Smooth muscle cell (in vitro differentiated cells): ENCODE measurements around the gene ATL2. TPM values are rescaled to one million over a fixed set of nuclear protein-coding genes. Genes with fewer than 3 reads are reported as not detected.

ENCODE experiments used
- DNase-seq: peaks from one replicate; lab custom pipeline; 2025; ENCODE audit not compliant: unreplicated experiment; lab: John Stamatoyannopoulos, UW
- H2AFZ ChIP-seq: fragments of 200-600 bp; sonication (generic); 2 replicates; pipeline ENCODE4 v1.6.0; 2016; ENCODE audit warnings: antibody characterized with exemption, low read depth, mild to moderate bottlenecking
- H3F3A ChIP-seq: fragments of 200-600 bp; sonication (generic); 2 replicates; pipeline ENCODE4 v1.6.0; 2017; ENCODE audit warnings: antibody characterized with exemption, low read depth
- H3K27ac ChIP-seq: fragments of 200-600 bp; sonication (generic); 2 replicates; pipeline ENCODE4 v1.5.1; 2016; ENCODE audit warnings: low read depth, mild to moderate bottlenecking
- H3K27me3 ChIP-seq: fragments of 200-600 bp; sonication (generic); 2 replicates; pipeline ENCODE4 v1.6.1; 2016; ENCODE audit warnings: low read depth, mild to moderate bottlenecking
- H3K36me3 ChIP-seq: fragments of 200-600 bp; sonication (generic); 2 replicates; pipeline ENCODE4 v1.5.1; 2016; ENCODE audit warnings: low read depth
- H3K4me1 ChIP-seq: fragments of 200-600 bp; sonication (generic); 2 replicates; pipeline ENCODE4 v1.5.1; 2016; ENCODE audit warnings: low read depth
- H3K4me2 ChIP-seq: fragments of 200-600 bp; sonication (generic); 2 replicates; pipeline ENCODE4 v1.6.0; 2016; ENCODE audit warnings: mild to moderate bottlenecking
- H3K4me3 ChIP-seq: fragments of 200-600 bp; sonication (generic); 2 replicates; pipeline ENCODE4 v1.5.1; 2016; ENCODE audit warnings: mild to moderate bottlenecking
- H3K79me2 ChIP-seq: fragments of 200-600 bp; sonication (generic); 2 replicates; pipeline ENCODE4 v1.6.0; 2016; ENCODE audit warnings: low read depth, mild to moderate bottlenecking
- H3K9ac ChIP-seq: fragments of 200-600 bp; sonication (generic); 2 replicates; pipeline ENCODE4 v1.6.0; 2016; ENCODE audit warnings: low read depth
- H3K9me3 ChIP-seq: fragments of 200-600 bp; sonication (generic); replicated peaks from 2 replicates; pipeline ENCODE4 v1.5.1; 2016; ENCODE audit warnings: low read depth
- H4K20me1 ChIP-seq: fragments of 200-600 bp; sonication (generic); 2 replicates; pipeline ENCODE4 v1.6.0; 2016; ENCODE audit warnings: low read depth
- CTCF ChIP-seq: fragments of 200-600 bp; sonication (generic); IDR thresholded peaks from 2 replicates; pipeline ENCODE4 v1.5.1; 2017; ENCODE audit warnings: borderline replicate concordance, mild to moderate bottlenecking, antibody characterized with exemption; ENCODE audit not compliant: insufficient read depth, poor library complexity, severe bottlenecking
- WGBS: methylation state at CpG from one replicate; pipeline ENCODE4 v1.1.7; 2016; ENCODE audit warnings: low lambda C conversion rate; 5-methylcytosine and 5-hydroxymethylcytosine counted together
- polyA plus RNA-seq: library from polyadenylated mRNA; unstranded; fragments of >200 nt; fragmentation: Nextera tagmentation; extraction: Ambion mirVana; gene quantifications from 2 replicates; pipeline ENCODE4 v1.2.1, GENCODE V29; 2016
- total RNA-seq: library from RNA; depleted of rRNA; stranded (reverse); fragments of >200 nt; gene quantifications from 2 replicates; pipeline ENCODE4 v1.2.3, GENCODE V29; 2014

Gene ATL2
- total and polyA plus RNA-seq, 2 experiments from 2014 or later, result 19.9 to 56.7 TPM

DNA sequence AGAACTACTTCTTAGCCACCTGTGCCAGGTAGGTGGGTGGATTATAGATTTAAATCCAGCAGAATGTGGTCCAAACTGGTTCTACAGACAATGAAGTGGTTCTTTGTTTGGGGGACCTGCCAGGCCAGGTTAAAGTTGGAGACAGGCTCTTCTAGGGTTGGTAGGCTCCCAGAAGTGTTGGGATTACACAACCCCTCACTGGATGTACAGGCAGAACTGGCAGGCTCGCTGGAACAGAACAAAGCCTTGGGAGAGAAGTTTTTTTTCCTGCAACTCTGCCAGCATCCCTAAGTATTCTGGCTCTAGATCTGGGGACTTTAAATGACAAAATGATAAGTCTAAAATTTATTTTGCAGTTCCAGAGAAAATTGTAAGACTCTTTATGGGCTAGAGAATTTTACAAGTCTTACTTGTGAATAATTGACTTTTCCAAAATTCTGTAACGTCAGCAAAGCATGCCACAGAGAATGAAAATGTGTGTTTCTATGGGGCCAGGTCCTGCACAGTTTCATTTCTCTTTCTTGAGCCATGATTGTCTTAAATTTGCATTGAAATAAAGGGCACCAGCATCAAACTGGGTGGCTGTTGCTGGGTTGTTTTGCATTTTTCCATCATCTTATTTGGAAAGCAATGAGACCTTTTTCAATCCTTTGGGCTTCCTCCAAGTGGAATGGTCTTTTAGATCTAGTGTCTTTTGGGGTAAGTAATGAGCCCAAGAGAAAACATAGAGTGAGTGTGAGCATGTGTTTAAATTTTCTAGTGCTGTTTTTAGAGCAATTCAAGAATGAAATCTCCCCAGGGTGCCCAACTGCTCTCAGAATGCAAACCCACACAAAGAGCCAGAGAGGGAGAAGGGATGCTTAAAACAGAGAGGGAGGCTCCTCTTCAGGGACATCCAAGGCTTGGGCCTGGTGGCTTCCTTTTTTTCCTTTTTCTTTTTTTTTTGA, 32.4 kb upstream of the ATL2 start:
- Histone ChIP-seq H3K4me2 (no peak overlapping the region), H3K27ac (no peak overlapping the region), H2AFZ (no peak overlapping the region), H3K79me2 (no peaks in the 10 kb centered on the region), H3K4me3 (no peak overlapping the region), H3K4me1 (no peaks in the 10 kb centered on the region), H3F3A (no peaks in the 10 kb centered on the region), H4K20me1 (no peaks in the 10 kb centered on the region), H3K9ac (no peak overlapping the region), H3K27me3 (no peaks in the 10 kb centered on the region), H3K36me3 (no peaks in the 10 kb centered on the region), H3K9me3 (no peaks in the 10 kb centered on the region)
- DNase-seq, result no peak
- TF ChIP-seq CTCF, result no peak
- 72% methylated on average over 2 of the region's 2 CpGs for WGBS

GRCh38 chr2:38407111-38407682, 30.1 kb upstream of the ATL2 start:
- Histone ChIP-seq H3K9me3 (no peaks in the 10 kb centered on the region), H3K27me3 (no peaks in the 10 kb centered on the region), H3K36me3 (no peaks in the 10 kb centered on the region), H2AFZ (no peak overlapping the region), H3F3A (no peaks in the 10 kb centered on the region), H3K79me2 (no peaks in the 10 kb centered on the region), H4K20me1 (no peaks in the 10 kb centered on the region), H3K4me3 (no peak overlapping the region), H3K27ac (no peak overlapping the region), H3K4me2 (no peak overlapping the region), H3K9ac (no peak overlapping the region), H3K4me1 (no peaks in the 10 kb centered on the region)
- TF ChIP-seq CTCF, result no peak
- WGBS, result 73% methylated on average over 4 of the region's 4 CpGs
- DNase-seq, result no peak

- H2AFZ ChIP-seq, result no peak overlapping the region
- no peaks in the 10 kb centered on the region for H3F3A ChIP-seq
- DNase-seq, result no peak
- no peaks in the 10 kb centered on the region for H3K4me1 ChIP-seq
- H3K9me3 ChIP-seq, result no peaks in the 10 kb centered on the region
- H3K27ac ChIP-seq, result no peak overlapping the region
- no peak overlapping the region for H3K4me3 ChIP-seq
- H3K36me3 ChIP-seq, result no peaks in the 10 kb centered on the region
- no peak overlapping the region for H3K9ac ChIP-seq
- no peaks in the 10 kb centered on the region for H3K79me2 ChIP-seq
- H4K20me1 ChIP-seq, result no peaks in the 10 kb centered on the region
- H3K4me2 ChIP-seq, result no peak overlapping the region
- 73% methylated on average over 8 of the region's 8 CpGs for WGBS
- no peak for TF ChIP-seq CTCF
- H3K27me3 ChIP-seq, result no peaks in the 10 kb centered on the region
Measured at GRCh38 chr2:38406597-38407110, 29.6 kb upstream of the ATL2 start.
